Calu3 (cell line): Measurements from ENCODE around the gene SLC52A3. TPM values are rescaled to one million over a fixed set of nuclear protein-coding genes. Genes with fewer than 3 reads are reported as not detected.

ENCODE experiments used
- BruUV-seq: library from RNA; stranded (reverse); fragments of 400-500 nt; replicated peaks from 2 replicates; lab custom pipeline; 2021; lab: Mats Ljungman, UMichigan
- CTCF ChIA-PET: fragments of 300-600 bp; sonication (Branson Sonifier 250); formaldehyde crosslinking; loops from one replicate; lab custom pipeline; 2022; ENCODE audit warnings: antibody characterized with exemption; lab: Charles Lee
- DNase-seq: peaks from one replicate; pipeline ENCODE4 v3.0.0; 2022
- H3K27ac Mint-ChIP-seq: one replicate; pipeline ENCODE4 v1.8.0; 2022; ENCODE audit warnings: mixed read lengths; ENCODE audit not compliant: unreplicated experiment
- H3K27me3 Mint-ChIP-seq: one replicate; pipeline ENCODE4 v1.8.0; 2022; ENCODE audit warnings: mixed read lengths; ENCODE audit not compliant: unreplicated experiment
- H3K36me3 Mint-ChIP-seq: one replicate; pipeline ENCODE4 v1.8.0; 2022; ENCODE audit warnings: mild to moderate bottlenecking, moderate library complexity, mixed read lengths; ENCODE audit not compliant: insufficient read depth, unreplicated experiment
- H3K4me1 Mint-ChIP-seq: one replicate; pipeline ENCODE4 v1.8.0; 2022; ENCODE audit warnings: mild to moderate bottlenecking, low read depth, mixed read lengths; ENCODE audit not compliant: unreplicated experiment
- H3K4me3 Mint-ChIP-seq: one replicate; pipeline ENCODE4 v1.8.0; 2022; ENCODE audit warnings: mild to moderate bottlenecking, low read depth, moderate library complexity, mixed read lengths; ENCODE audit not compliant: unreplicated experiment
- H3K9me3 Mint-ChIP-seq: one replicate; pipeline ENCODE4 v1.8.0; 2022; ENCODE audit warnings: low read depth, mixed read lengths; ENCODE audit not compliant: unreplicated experiment
- intact Hi-C: fragments of 100-400 bp; cut with micrococcal nuclease; formaldehyde crosslinking; loops from one replicate; pipeline ENCODE4 v1.10.0; 2022; ENCODE audit not compliant: unreplicated experiment
- total RNA-seq: library from RNA; stranded (reverse); gene quantifications from 2 replicates; pipeline ENCODE4 v1.2.3, GENCODE V29; 2022
- TF ChIP-seq, protein P1 (sequence below): fragments of 200-600 bp; IDR thresholded peaks from one replicate; pipeline ENCODE4 v1.8.0; 2022; ENCODE audit warnings: antibody characterized with exemption; ENCODE audit not compliant: unreplicated experiment

Gene SLC52A3
- total RNA-seq, 1 experiment from 2014 or later, result 11.1 TPM

DNA sequence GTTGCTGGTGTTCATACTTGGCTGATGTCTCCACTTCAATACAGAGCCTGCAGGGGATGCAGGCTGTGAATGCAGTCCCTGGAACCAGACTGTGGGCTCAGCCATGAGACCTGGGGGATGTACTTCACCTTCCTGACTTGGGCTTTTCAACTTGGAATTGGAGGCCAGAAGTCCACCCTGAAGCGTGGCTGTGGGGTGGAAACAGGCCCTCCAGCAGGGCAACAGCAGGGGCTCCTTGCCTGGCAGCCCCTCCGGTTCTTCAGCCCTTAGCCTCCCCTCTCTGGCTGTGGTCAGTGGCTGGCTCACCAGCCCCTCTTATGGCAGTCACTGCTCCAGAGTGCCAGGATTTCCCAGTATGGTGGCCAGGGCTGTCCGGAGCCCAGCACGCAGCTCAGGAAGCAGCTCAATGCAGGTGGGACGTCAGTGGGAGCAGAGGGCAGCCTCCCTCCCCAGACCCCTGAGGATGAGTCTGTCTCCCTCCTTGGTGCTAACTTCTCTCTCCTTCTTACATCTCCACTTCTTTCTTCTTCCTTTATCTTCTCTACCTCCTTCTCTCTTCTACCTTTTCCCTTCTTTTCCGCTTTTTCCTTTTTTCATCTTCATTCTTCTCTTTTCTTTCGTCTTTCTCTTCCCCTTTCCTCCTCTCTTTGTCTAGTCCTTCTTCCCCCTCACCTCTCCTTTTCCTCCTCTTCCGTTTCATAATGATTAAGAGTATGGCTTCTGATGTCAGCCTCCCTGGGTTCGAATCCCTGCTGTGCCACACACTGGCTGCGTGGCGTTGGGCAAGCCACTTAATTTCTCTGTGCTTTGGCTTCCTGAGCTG lies 45.3 kb downstream of the SLC52A3 start:
- Mint-ChIP-seq H3K9me3 (no peaks in the 10 kb centered on the region), H3K27ac (no peak overlapping the region), H3K4me1 (no peaks in the 10 kb centered on the region), H3K27me3 (peaks cover 66% of the 10 kb centered on the region), H3K36me3 (no peaks in the 10 kb centered on the region), H3K4me3 (no peak overlapping the region)
- CTCF ChIA-PET, result no interaction called here
- BruUV-seq, result no TSS peak
- TF ChIP-seq, protein P1, sequence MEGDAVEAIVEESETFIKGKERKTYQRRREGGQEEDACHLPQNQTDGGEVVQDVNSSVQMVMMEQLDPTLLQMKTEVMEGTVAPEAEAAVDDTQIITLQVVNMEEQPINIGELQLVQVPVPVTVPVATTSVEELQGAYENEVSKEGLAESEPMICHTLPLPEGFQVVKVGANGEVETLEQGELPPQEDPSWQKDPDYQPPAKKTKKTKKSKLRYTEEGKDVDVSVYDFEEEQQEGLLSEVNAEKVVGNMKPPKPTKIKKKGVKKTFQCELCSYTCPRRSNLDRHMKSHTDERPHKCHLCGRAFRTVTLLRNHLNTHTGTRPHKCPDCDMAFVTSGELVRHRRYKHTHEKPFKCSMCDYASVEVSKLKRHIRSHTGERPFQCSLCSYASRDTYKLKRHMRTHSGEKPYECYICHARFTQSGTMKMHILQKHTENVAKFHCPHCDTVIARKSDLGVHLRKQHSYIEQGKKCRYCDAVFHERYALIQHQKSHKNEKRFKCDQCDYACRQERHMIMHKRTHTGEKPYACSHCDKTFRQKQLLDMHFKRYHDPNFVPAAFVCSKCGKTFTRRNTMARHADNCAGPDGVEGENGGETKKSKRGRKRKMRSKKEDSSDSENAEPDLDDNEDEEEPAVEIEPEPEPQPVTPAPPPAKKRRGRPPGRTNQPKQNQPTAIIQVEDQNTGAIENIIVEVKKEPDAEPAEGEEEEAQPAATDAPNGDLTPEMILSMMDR, result no peak
- no peak for DNase-seq
- intact Hi-C loops, result no loop called here

GRCh38 chr20:721876-722275 lies 46.4 kb downstream of the SLC52A3 start:
- BruUV-seq, result no TSS peak
- Mint-ChIP-seq H3K4me1 (no peaks in the 10 kb centered on the region), H3K27ac (no peak overlapping the region), H3K9me3 (no peaks in the 10 kb centered on the region), H3K4me3 (no peak overlapping the region), H3K27me3 (peaks cover 62% of the 10 kb centered on the region), H3K36me3 (no peaks in the 10 kb centered on the region)
- TF ChIP-seq, protein P1, result no peak
- DNase-seq, result no peak
- intact Hi-C loops, result no loop called here
- CTCF ChIA-PET, result no interaction called here

GRCh38 chr20:719816-720215 lies 48.5 kb downstream of the SLC52A3 start:
- no TSS peak for BruUV-seq
- intact Hi-C loops, result no loop called here
- no peak overlapping the region for H3K4me3 Mint-ChIP-seq
- no peaks in the 10 kb centered on the region for H3K36me3 Mint-ChIP-seq
- H3K9me3 Mint-ChIP-seq, result no peaks in the 10 kb centered on the region
- TF ChIP-seq, protein P1, result no peak
- DNase-seq, result no peak
- no peak overlapping the region for H3K27ac Mint-ChIP-seq
- CTCF ChIA-PET, result no interaction called here
- H3K4me1 Mint-ChIP-seq, result no peaks in the 10 kb centered on the region
- H3K27me3 Mint-ChIP-seq, result peaks cover 52% of the 10 kb centered on the region

- no peak overlapping the region for H3K4me3 Mint-ChIP-seq
- TF ChIP-seq, protein P1, result no peak
- H3K36me3 Mint-ChIP-seq, result no peaks in the 10 kb centered on the region
- CTCF ChIA-PET, result no interaction called here
- H3K4me1 Mint-ChIP-seq, result no peaks in the 10 kb centered on the region
- H3K27ac Mint-ChIP-seq, result no peak overlapping the region
- H3K27me3 Mint-ChIP-seq, result peaks cover 47% of the 10 kb centered on the region
- no peak for DNase-seq
- no TSS peak for BruUV-seq
- intact Hi-C loops, result no loop called here
- H3K9me3 Mint-ChIP-seq, result no peaks in the 10 kb centered on the region
Observed at GRCh38 chr20:719068-719467, 49.2 kb downstream of the SLC52A3 start.
